ENCODE results near the gene BABAM2.

- TF ChIP-seq CTCF (IDR thresholded peaks at IDR 0.05) (no peak), POLR2A (IDR thresholded peaks at IDR 0.05) (no peak), POLR2AphosphoS5 (IDR thresholded peaks at IDR 0.05) (no peak), EP300 (IDR thresholded peaks at IDR 0.05) (no peak)
Observed at GRCh38 chr2:28340312-28341202, 450.0 kb downstream of the BABAM2 start.
